Esophagus squamous epithelium (tissue), 4 donors: ENCODE data around the gene ZNF599.

Source experiments
- POLR2A ChIP-seq, 4 donors: fragments of 450-650 bp; IDR thresholded peaks; one replicate each; pipeline ENCODE4 v1.6.1; 2017; ENCODE audit warnings: antibody characterized with exemption in 4 of 4, mild to moderate bottlenecking in 4 of 4, moderate library complexity in 3 of 4
- TF ChIP-seq, protein P1 (sequence below), 6 experiments: fragments of 450-650 bp in 4 of 6; fragments of 200-600 bp in 2 of 6; sonication (generic) in 2 of 6; IDR thresholded peaks; one replicate each; pipeline ENCODE4 v1.5.1; 2016 to 2019; ENCODE audit warnings: antibody characterized with exemption in 6 of 6, mild to moderate bottlenecking in 4 of 6, moderate library complexity in 4 of 6

- TF ChIP-seq, protein P1, sequence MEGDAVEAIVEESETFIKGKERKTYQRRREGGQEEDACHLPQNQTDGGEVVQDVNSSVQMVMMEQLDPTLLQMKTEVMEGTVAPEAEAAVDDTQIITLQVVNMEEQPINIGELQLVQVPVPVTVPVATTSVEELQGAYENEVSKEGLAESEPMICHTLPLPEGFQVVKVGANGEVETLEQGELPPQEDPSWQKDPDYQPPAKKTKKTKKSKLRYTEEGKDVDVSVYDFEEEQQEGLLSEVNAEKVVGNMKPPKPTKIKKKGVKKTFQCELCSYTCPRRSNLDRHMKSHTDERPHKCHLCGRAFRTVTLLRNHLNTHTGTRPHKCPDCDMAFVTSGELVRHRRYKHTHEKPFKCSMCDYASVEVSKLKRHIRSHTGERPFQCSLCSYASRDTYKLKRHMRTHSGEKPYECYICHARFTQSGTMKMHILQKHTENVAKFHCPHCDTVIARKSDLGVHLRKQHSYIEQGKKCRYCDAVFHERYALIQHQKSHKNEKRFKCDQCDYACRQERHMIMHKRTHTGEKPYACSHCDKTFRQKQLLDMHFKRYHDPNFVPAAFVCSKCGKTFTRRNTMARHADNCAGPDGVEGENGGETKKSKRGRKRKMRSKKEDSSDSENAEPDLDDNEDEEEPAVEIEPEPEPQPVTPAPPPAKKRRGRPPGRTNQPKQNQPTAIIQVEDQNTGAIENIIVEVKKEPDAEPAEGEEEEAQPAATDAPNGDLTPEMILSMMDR (IDR thresholded peaks at IDR 0.05): no peak
- TF ChIP-seq POLR2A (IDR thresholded peaks at IDR 0.05): no peak
Measured at GRCh38 chr19:34779652-34780051, 6.6 kb upstream of the ZNF599 start.
